ENCODE results near the gene FAM221B.

DNA sequence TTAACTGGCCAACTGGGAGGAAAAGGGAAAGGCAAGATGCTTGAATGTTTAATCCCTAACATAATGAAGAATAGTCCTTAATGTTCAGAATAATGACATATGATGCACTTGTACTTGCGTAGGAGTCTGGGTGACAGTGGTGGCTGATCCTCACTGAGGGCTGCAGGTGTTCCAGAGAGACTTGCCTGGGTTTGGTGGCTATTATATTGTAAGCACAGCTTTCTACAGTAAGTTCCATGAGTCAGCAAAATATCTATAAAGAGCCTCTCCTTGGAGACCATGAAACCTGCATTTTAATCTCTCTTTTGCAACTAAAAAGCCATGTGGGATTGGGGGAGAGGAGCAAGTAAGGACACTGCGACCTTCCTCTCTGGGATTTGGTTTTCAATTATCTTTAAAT is 39.0 kb downstream of the FAM221B start:
- TF ChIP-seq EP300 (IDR thresholded peaks at IDR 0.05), result no peak
- TF ChIP-seq, protein P1, sequence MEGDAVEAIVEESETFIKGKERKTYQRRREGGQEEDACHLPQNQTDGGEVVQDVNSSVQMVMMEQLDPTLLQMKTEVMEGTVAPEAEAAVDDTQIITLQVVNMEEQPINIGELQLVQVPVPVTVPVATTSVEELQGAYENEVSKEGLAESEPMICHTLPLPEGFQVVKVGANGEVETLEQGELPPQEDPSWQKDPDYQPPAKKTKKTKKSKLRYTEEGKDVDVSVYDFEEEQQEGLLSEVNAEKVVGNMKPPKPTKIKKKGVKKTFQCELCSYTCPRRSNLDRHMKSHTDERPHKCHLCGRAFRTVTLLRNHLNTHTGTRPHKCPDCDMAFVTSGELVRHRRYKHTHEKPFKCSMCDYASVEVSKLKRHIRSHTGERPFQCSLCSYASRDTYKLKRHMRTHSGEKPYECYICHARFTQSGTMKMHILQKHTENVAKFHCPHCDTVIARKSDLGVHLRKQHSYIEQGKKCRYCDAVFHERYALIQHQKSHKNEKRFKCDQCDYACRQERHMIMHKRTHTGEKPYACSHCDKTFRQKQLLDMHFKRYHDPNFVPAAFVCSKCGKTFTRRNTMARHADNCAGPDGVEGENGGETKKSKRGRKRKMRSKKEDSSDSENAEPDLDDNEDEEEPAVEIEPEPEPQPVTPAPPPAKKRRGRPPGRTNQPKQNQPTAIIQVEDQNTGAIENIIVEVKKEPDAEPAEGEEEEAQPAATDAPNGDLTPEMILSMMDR (IDR thresholded peaks at IDR 0.05), result no peak
- no peak for TF ChIP-seq POLR2A (IDR thresholded peaks at IDR 0.05)
- no peak for TF ChIP-seq POLR2AphosphoS5 (IDR thresholded peaks at IDR 0.05)

Data from stomach (tissue), 4 donors.